DLD1 (cell line): ENCODE results near the gene OGFR.

Source experiments
- in situ Hi-C: cut with HindIII; loops from 2 replicates; pipeline ENCODE4 v1.10.0; 2017; ENCODE audit warnings: low sequenced_read_pairs

The OGFR gene

DNA sequence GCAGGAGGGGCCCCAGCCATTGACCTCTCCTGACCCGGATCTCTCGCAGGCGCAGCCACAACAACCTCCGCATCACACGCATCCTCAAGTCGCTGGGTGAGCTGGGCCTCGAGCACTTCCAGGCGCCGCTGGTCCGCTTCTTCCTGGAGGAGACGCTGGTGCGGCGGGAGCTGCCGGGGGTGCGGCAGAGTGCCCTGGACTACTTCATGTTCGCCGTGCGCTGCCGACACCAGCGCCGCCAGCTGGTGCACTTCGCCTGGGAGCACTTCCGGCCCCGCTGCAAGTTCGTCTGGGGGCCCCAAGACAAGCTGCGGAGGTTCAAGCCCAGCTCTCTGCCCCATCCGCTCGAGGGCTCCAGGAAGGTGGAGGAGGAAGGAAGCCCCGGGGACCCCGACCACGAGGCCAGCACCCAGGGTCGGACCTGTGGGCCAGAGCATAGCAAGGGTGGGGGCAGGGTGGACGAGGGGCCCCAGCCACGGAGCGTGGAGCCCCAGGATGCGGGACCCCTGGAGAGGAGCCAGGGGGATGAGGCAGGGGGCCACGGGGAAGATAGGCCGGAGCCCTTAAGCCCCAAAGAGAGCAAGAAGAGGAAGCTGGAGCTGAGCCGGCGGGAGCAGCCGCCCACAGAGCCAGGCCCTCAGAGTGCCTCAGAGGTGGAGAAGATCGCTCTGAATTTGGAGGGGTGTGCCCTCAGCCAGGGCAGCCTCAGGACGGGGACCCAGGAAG is 7.7 kb downstream of the OGFR start:
- in situ Hi-C loops = no loop called here

- in situ Hi-C loops = no loop called here
These were observed 8.2 kb downstream of the OGFR start for GRCh38 chr20:62812907-62813200.

GRCh38 chr20:62813588-62813987 is 9.0 kb downstream of the OGFR start:
- in situ Hi-C loops = no loop called here

DNA sequence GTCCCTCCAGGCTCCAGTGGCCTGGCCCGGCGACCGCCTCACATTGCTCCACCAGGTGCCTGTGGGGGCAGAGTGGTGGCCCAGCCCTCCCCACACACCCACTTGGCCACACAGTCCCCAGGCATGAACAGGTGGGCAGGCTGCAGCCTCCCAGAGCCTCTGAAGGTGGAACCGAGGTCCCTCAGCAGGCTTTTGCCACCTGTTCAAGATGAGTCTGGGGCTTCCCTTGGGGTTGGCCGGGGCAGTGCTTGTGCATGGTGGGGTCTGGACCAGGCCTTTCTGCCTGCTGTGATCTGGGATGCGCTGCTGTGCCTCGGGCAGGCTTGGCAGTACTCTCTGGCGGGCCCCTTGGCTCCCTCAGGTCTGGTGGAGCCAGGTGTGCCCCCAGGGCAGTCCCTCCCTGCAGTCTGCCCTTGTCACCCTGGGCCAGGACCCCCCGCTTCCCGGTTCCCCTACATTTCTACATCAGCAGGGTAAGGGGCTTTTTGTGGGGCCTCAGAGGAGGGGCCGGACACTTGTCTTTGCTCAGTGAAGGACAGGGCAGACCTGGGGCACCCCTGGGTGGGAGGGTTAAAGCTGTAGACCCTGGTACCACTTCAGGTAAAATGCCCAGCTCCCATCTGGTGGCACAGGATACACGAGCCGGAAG is 9.5 kb downstream of the OGFR start:
- in situ Hi-C loops = no loop called here

DNA sequence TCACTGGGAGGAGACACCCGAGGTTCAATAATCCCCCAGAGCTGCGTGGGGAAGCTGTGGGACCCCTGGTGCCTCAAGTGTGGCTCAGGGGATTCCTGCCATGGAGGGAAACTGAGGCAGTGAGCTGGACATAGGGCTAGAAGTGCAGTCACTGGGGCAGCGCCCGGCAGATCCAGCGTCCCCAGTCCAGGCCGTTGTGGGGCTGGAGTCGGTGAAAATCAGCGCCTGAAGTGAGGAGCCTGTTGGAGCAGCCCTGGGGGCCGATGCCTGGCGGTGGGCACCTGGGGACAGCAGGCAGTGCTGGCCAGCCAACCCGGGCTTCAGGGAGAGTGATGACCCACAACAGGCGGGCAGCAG is 10.1 kb downstream of the OGFR start:
- in situ Hi-C loops = no loop called here

DNA sequence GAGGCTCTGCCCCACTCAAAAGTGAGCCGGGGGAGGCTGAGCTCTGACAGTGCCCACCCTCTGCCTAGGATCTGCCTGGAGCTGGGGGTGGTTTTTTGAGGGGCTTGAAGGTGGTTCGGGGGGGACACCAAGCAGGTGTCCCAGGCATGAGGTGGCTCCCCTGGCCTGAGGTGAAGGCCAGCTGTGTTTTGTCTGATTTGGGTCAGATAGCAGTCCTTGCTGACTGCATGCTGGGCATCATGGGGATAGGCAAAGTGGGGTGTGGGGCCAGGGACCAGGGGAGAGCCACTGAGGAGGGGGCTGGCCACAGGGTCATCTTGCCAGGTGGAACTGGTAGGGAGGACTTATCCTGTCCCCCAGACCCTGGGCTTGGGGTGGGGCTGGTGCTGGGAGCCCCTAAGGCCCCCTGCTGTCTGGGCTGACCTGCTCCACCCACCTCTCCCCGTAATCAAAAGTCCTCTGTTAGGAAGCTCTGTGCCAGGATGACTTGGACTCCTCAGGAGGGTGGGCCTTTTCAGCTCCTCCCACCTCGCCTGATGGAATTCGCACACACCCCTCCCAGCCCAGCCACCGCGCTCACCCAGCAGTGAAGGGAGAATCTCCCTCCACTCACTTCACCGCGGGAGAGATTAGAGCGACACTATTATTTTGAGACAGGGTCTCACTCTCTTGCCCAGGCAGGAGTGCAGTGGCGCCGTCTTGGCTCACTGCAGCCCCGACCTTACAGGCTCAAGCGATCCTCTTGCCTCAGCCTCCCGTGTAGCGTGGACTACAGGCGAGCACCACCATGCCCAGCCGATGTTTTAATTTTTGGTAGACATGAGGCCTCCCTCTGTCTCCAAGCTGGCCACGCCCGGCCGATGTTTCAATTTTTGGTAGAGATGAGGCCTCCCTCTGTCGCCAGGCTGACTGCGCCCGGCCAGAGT is 10.7 kb downstream of the OGFR start:
- in situ Hi-C loops = no loop called here

- in situ Hi-C loops = no loop called here
These were observed 11.6 kb downstream of the OGFR start for GRCh38 chr20:62816031-62816883.

DNA sequence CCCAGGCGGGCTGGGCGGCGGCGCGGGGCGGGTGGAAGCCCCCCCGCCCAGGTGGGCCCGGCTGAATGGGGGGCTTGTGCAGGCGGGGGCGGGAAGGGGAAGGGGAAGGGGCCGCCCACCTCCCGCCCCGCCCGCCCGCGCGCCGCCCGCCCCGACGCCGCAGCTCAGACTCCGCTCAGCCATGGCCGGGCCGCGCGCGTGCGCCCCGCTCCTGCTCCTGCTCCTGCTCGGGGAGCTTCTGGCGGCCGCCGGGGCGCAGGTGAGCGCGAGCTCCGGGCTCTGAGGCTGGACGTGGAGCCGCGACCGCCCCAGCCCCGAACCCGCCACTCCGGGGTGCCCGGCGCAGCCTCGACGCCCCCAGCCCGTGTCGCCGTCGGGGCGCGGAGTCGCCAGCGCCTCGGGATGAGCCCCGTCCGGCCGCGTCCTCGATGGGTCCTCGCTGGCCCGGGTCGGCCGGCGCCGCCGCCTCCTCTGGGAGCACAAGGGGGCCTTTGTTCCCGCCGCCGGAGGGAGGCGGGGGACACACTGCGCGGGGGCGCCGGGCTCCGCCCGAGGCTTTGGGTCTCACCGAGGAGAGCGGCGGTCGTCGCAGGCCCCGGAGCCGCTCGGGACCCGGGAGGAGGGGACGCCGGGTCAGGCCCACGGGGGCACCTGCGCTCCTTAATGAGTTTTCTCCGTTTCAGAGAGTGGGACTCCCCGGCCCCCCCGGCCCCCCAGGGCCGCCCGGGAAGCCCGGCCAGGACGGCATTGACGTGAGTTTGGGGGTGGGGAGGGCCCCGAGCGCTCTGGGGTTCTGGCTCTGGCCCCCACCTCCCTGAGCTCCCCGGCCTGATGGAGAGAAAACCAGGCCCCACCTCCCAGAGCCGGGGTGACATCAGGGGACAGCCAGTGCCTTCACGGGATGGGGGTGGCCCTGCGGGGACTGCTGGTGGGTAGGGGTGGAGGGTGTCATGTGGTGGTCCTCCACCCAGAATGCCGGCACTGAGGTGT is 12.5 kb downstream of the OGFR start, which contains the start of gene COL9A3:
TSS of gene COL9A3 (plus strand) at position 167 of the 990 bp plus-strand sequence. CDS start at position 182, 15 bp downstream.
- in situ Hi-C loops = no loop called here

DNA sequence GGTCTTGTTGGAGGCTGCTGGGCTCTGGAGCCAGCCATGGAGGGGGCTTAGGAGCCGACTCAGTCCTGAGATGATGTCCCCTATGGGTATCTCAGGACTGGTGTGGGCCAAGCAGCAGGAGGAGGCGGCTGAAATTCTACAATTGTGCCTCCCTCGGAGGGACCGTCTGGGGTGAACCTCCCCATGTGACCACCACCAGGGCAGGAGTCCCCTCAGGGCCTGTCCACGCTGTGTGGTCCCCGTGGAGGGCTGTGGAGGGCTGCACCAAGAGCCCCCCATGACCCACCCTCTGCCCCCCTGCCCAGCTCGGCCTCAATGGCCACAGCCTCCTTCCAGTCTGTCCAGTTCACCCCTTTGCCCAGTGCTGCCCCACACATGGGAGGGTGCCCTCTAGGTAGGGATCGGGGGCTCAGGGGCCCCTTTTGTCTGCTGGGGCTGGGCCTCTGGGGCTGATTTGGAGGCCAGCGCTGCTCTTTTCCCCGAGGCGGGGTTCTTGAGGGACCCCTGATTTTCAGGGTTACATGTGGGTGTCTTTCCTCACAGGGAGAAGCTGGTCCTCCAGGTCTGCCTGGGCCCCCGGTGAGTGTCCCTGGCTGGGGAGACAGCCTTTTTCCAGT is 13.4 kb downstream of the OGFR start:
- in situ Hi-C loops = no loop called here

DNA sequence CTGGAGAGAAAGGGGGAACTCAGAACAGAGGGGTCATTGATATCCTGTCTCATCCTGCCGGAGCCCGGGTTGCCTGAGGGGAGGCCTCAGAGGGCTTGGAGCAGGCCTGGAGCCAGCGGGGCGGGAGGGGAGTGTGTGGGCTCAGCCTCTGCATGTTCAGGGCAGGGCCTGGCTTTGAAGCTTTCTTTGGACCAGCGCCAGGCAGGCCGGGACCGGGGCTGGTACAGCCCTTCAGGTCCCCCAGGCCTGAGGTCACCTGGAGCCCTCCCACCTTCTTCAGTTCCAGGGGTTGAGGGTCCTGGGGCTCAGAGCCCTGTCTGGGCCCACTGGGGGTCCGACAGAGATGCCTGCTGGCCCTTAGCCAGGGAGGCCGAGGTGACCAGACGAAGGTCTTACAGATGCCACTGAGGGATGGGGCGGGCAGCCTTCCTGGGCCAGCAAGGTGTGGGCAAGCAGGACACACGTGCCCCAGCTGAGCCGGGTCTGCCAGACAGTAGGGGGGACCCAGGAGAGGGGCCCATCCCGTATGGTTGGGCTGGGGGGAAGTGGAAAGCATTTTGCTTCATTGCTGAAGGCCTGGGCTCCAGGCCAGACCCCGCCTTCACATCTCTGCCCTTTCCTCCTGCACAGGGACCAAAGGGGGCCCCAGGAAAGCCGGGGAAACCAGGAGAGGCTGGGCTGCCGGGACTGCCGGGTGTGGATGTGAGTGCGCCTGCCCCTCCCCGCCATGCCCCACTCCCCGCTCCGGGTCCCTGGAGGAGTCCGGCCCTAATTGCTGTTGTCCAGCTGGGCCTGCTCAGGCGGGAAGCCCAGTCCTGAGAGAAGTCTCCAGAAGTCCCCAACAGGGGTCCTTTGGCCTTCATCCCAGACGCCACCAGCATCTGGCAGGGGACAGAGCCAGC is 14.2 kb downstream of the OGFR start:
- in situ Hi-C loops = no loop called here

- in situ Hi-C loops = no loop called here
These were observed 15.0 kb downstream of the OGFR start for GRCh38 chr20:62819494-62820174.

- in situ Hi-C loops = no loop called here
These were observed 15.8 kb downstream of the OGFR start for GRCh38 chr20:62820208-62820961.

GRCh38 chr20:62820962-62821725 is 16.5 kb downstream of the OGFR start:
- in situ Hi-C loops = no loop called here

- in situ Hi-C loops = no loop called here
These were observed 17.1 kb downstream of the OGFR start for GRCh38 chr20:62821726-62822210.

DNA sequence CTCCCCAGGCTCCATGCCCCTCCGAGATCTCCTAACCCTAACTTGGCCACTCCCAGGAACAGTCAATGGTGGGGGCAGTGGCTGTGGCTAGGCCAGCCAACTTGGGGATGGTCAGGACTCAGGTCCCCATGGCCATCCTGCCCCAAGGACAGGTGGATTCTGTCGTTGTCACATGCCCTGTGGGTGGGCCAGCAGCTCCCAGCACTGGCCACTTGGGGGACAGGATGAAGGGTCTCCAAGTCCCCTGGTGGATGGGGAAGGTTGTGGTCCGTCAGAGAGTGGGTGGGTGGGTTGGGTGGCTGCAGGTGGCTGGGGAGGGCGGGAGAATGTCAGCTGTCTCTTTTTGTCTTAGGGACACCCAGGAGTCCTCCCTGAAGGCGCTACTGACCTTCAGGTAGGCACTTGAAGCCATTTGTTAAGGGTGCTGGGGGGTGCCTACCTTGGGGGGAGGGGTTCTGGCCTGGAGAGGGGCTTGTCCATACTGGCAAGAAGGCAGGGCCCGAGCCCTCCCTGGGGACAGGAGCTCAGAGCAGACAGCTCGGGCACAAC is 17.7 kb downstream of the OGFR start:
- in situ Hi-C loops = no loop called here
